Mesendoderm (in vitro differentiated cells): ENCODE results near the gene MCFD2.

Experiments
- DNase-seq: peaks from one replicate; pipeline ENCODE4 v3.0.0; 2013
- H2AK5ac ChIP-seq: 2 replicates; pipeline ENCODE4 v1.6.1; 2013; ENCODE audit warnings: low read length, inconsistent platforms
- H2BK120ac ChIP-seq: 2 replicates; pipeline ENCODE4 v1.6.1; 2013; ENCODE audit warnings: low read depth, mild to moderate bottlenecking, low read length, moderate library complexity, mixed read lengths
- H2BK15ac ChIP-seq: replicated peaks from 2 replicates; pipeline ENCODE4 v1.6.1; 2013; ENCODE audit warnings: low read depth, mild to moderate bottlenecking, moderate library complexity
- H2BK5ac ChIP-seq: 2 replicates; pipeline ENCODE4 v1.6.1; 2013; ENCODE audit warnings: low read length, inconsistent platforms
- H3K18ac ChIP-seq: 2 replicates; pipeline ENCODE4 v1.6.1; 2013; ENCODE audit warnings: mild to moderate bottlenecking, low read length, mixed read lengths
- H3K23ac ChIP-seq: one replicate; pipeline ENCODE4 v1.6.1; 2013; ENCODE audit warnings: low read length
- H3K27ac ChIP-seq: 2 replicates; pipeline ENCODE4 v1.5.1; 2013; ENCODE audit warnings: low read depth, mild to moderate bottlenecking, inconsistent platforms, low read length, moderate library complexity
- H3K27me3 ChIP-seq: 2 replicates; pipeline ENCODE4 v1.6.1; 2013; ENCODE audit warnings: low read length, control low read depth, mild to moderate bottlenecking, inconsistent platforms; ENCODE audit not compliant: insufficient read depth, poor library complexity
- H3K36me3 ChIP-seq: 2 replicates; pipeline ENCODE4 v1.6.1; 2013; ENCODE audit warnings: low read length, inconsistent platforms; ENCODE audit not compliant: control insufficient read depth, insufficient read depth
- H3K4ac ChIP-seq: one replicate; pipeline ENCODE4 v1.6.1; 2013; ENCODE audit warnings: low read depth, mild to moderate bottlenecking, low read length, moderate library complexity
- H3K4me1 ChIP-seq: 2 replicates; pipeline ENCODE4 v1.6.1; 2013; ENCODE audit warnings: low read depth, low read length, inconsistent platforms; ENCODE audit not compliant: control insufficient read depth
- H3K4me2 ChIP-seq: 2 replicates; pipeline ENCODE4 v1.6.1; 2013; ENCODE audit warnings: low read length
- H3K4me3 ChIP-seq: 2 replicates; pipeline ENCODE4 v1.5.1; 2013; ENCODE audit warnings: mild to moderate bottlenecking, low read length
- H3K56ac ChIP-seq: one replicate; pipeline ENCODE4 v1.6.1; 2013; ENCODE audit warnings: low read length
- H3K79me1 ChIP-seq: 2 replicates; pipeline ENCODE4 v1.6.1; 2013; ENCODE audit warnings: low read length, inconsistent platforms
- H3K79me2 ChIP-seq: 2 replicates; pipeline ENCODE4 v1.6.1; 2013; ENCODE audit warnings: mild to moderate bottlenecking, low read length; ENCODE audit not compliant: control insufficient read depth, insufficient read depth
- H3K9ac ChIP-seq: 2 replicates; pipeline ENCODE4 v1.6.1; 2013; ENCODE audit warnings: low read length, inconsistent platforms
- H4K5ac ChIP-seq: one replicate; pipeline ENCODE4 v1.6.1; 2013; ENCODE audit warnings: low read length
- H4K8ac ChIP-seq: one replicate; pipeline ENCODE4 v1.6.1; 2013; ENCODE audit warnings: low read depth, mild to moderate bottlenecking, control low read depth, low read length, moderate library complexity
- WGBS: extraction: QIAGEN DNeasy Blood & Tissue Kit; methylation state at CpG from one replicate; pipeline ENCODE4 v1.1.7; 2013; ENCODE audit warnings: low lambda C conversion rate, missing lambda C conversion rate; ENCODE audit not compliant: insufficient coverage; ENCODE audit errors: extremely low coverage; 5-methylcytosine and 5-hydroxymethylcytosine counted together

The MCFD2 gene

GRCh38 chr2:46866770-46867246 lies 48.8 kb downstream of the MCFD2 start:
- Histone ChIP-seq H3K79me2 (no peaks in the 10 kb centered on the region), H3K18ac (no peak overlapping the region), H3K4me1 (no peaks in the 10 kb centered on the region), H3K23ac (no peak overlapping the region), H2BK120ac (no peak overlapping the region), H3K27me3 (no peaks in the 10 kb centered on the region), H2BK5ac (no peak overlapping the region), H3K4ac (no peak overlapping the region), H3K27ac (no peak overlapping the region), H2AK5ac (no peak overlapping the region), H4K8ac (no peak overlapping the region), H2BK15ac (no peak overlapping the region), H3K9ac (no peak overlapping the region), H4K5ac (no peak overlapping the region), H3K56ac (no peak overlapping the region), H3K79me1 (no peaks in the 10 kb centered on the region), H3K4me3 (no peak overlapping the region), H3K4me2 (no peak overlapping the region), H3K36me3 (no peaks in the 10 kb centered on the region)
- WGBS, result no CpG with 5 or more reads among the region's 11 CpGs
- DNase-seq, result no peak

GRCh38 chr2:46865181-46865970 lies 50.2 kb downstream of the MCFD2 start:
- no CpG with 5 or more reads among the region's 7 CpGs for WGBS
- Histone ChIP-seq H4K5ac (no peak overlapping the region), H2BK5ac (no peak overlapping the region), H3K23ac (no peak overlapping the region), H3K27ac (no peak overlapping the region), H3K79me2 (no peaks in the 10 kb centered on the region), H3K27me3 (no peaks in the 10 kb centered on the region), H2BK15ac (no peak overlapping the region), H3K9ac (no peak overlapping the region), H2AK5ac (no peak overlapping the region), H3K36me3 (no peaks in the 10 kb centered on the region), H3K18ac (no peak overlapping the region), H3K4me2 (no peak overlapping the region), H3K4me1 (no peaks in the 10 kb centered on the region), H3K56ac (no peak overlapping the region), H4K8ac (no peak overlapping the region), H3K79me1 (no peaks in the 10 kb centered on the region), H3K4ac (no peak overlapping the region), H2BK120ac (no peak overlapping the region), H3K4me3 (no peak overlapping the region)
- no peak for DNase-seq

GRCh38 chr2:46863882-46864281 lies 51.7 kb downstream of the MCFD2 start:
- no peaks in the 10 kb centered on the region for H3K79me1 ChIP-seq
- H3K4me3 ChIP-seq, result no peak overlapping the region
- H2BK120ac ChIP-seq, result no peak overlapping the region
- no CpG with 5 or more reads among the region's 1 CpG for WGBS
- no peak for DNase-seq
- H3K9ac ChIP-seq, result no peak overlapping the region
- no peak overlapping the region for H3K18ac ChIP-seq
- H4K5ac ChIP-seq, result no peak overlapping the region
- no peak overlapping the region for H2BK15ac ChIP-seq
- no peak overlapping the region for H3K27ac ChIP-seq
- H3K79me2 ChIP-seq, result no peaks in the 10 kb centered on the region
- no peaks in the 10 kb centered on the region for H3K36me3 ChIP-seq
- H3K4me2 ChIP-seq, result no peak overlapping the region
- no peak overlapping the region for H3K23ac ChIP-seq
- H2AK5ac ChIP-seq, result no peak overlapping the region
- no peak overlapping the region for H3K4ac ChIP-seq
- H3K4me1 ChIP-seq, result no peaks in the 10 kb centered on the region
- H3K56ac ChIP-seq, result no peak overlapping the region
- H4K8ac ChIP-seq, result no peak overlapping the region
- H2BK5ac ChIP-seq, result no peak overlapping the region
- no peaks in the 10 kb centered on the region for H3K27me3 ChIP-seq

- no peak overlapping the region for H3K18ac ChIP-seq
- no peaks in the 10 kb centered on the region for H3K27me3 ChIP-seq
- no peaks in the 10 kb centered on the region for H3K79me2 ChIP-seq
- no peak overlapping the region for H2BK5ac ChIP-seq
- H4K8ac ChIP-seq, result no peak overlapping the region
- no peaks in the 10 kb centered on the region for H3K79me1 ChIP-seq
- H3K9ac ChIP-seq, result no peak overlapping the region
- H3K56ac ChIP-seq, result no peak overlapping the region
- H3K4me3 ChIP-seq, result no peak overlapping the region
- no peak for DNase-seq
- no peaks in the 10 kb centered on the region for H3K4me1 ChIP-seq
- no peak overlapping the region for H3K27ac ChIP-seq
- no peak overlapping the region for H3K23ac ChIP-seq
- H2BK15ac ChIP-seq, result no peak overlapping the region
- H4K5ac ChIP-seq, result no peak overlapping the region
- H3K4me2 ChIP-seq, result no peak overlapping the region
- H3K36me3 ChIP-seq, result no peaks in the 10 kb centered on the region
- H3K4ac ChIP-seq, result no peak overlapping the region
- no CpG with 5 or more reads among the region's 2 CpGs for WGBS
- no peak overlapping the region for H2AK5ac ChIP-seq
- no peak overlapping the region for H2BK120ac ChIP-seq
Measured at GRCh38 chr2:46862514-46862913, 53.1 kb downstream of the MCFD2 start.

GRCh38 chr2:46861916-46862315 lies 53.7 kb downstream of the MCFD2 start:
- H2BK15ac ChIP-seq, result no peak overlapping the region
- H3K4me2 ChIP-seq, result no peak overlapping the region
- H3K27ac ChIP-seq, result no peak overlapping the region
- H3K4ac ChIP-seq, result no peak overlapping the region
- H3K79me1 ChIP-seq, result no peaks in the 10 kb centered on the region
- no peaks in the 10 kb centered on the region for H3K27me3 ChIP-seq
- H3K4me1 ChIP-seq, result no peaks in the 10 kb centered on the region
- no peak overlapping the region for H3K56ac ChIP-seq
- no CpG with 5 or more reads among the region's 6 CpGs for WGBS
- H2BK120ac ChIP-seq, result no peak overlapping the region
- no peaks in the 10 kb centered on the region for H3K36me3 ChIP-seq
- no peak overlapping the region for H4K8ac ChIP-seq
- H3K9ac ChIP-seq, result no peak overlapping the region
- H3K23ac ChIP-seq, result no peak overlapping the region
- no peak overlapping the region for H4K5ac ChIP-seq
- H3K18ac ChIP-seq, result no peak overlapping the region
- no peak overlapping the region for H2BK5ac ChIP-seq
- no peak for DNase-seq
- H3K79me2 ChIP-seq, result no peaks in the 10 kb centered on the region
- no peak overlapping the region for H3K4me3 ChIP-seq
- no peak overlapping the region for H2AK5ac ChIP-seq

- no peak for DNase-seq
- H4K8ac ChIP-seq, result no peak overlapping the region
- H3K56ac ChIP-seq, result no peak overlapping the region
- H3K9ac ChIP-seq, result no peak overlapping the region
- H3K18ac ChIP-seq, result no peak overlapping the region
- no peaks in the 10 kb centered on the region for H3K4me1 ChIP-seq
- no peak overlapping the region for H2BK15ac ChIP-seq
- no peak overlapping the region for H3K4me3 ChIP-seq
- no peak overlapping the region for H3K23ac ChIP-seq
- H2BK5ac ChIP-seq, result no peak overlapping the region
- H2BK120ac ChIP-seq, result no peak overlapping the region
- no CpG with 5 or more reads among the region's 9 CpGs for WGBS
- no peak overlapping the region for H4K5ac ChIP-seq
- no peaks in the 10 kb centered on the region for H3K79me1 ChIP-seq
- no peaks in the 10 kb centered on the region for H3K79me2 ChIP-seq
- no peak overlapping the region for H3K4me2 ChIP-seq
- no peak overlapping the region for H3K4ac ChIP-seq
- no peaks in the 10 kb centered on the region for H3K27me3 ChIP-seq
- no peak overlapping the region for H3K27ac ChIP-seq
- no peaks in the 10 kb centered on the region for H3K36me3 ChIP-seq
- no peak overlapping the region for H2AK5ac ChIP-seq
Measured at GRCh38 chr2:46859482-46859881, 56.1 kb downstream of the MCFD2 start.
